GM21528 (cell line): ENCODE measurements around the gene GMDS.

Experiments
- ATAC-seq: cut with Tn5 transposase; IDR thresholded peaks from one replicate; pipeline ENCODE4 v1.9.1; 2021; ENCODE audit warnings: mild to moderate bottlenecking, moderate library complexity; ENCODE audit not compliant: unreplicated experiment, low FRiP score

The GMDS gene

DNA sequence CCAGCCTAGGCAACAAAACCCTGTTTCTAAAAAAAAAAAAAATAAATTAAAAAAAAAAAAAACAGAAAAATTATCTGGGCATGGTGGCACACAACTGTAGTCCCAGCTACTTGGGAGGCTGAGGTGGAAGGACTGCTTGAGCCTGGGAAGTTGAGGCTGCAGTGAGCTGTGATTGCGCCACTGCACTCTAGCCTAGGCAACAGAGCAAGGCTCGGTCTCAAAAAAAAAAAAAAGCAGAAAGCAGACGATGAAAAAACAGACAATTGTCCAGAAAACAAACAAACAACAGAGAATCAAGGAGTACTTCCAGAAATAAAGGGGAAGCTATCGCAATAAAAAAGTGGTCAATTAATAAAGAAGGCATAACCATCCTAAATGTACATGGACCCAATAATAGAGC is 229.4 kb downstream of the GMDS start:
- ATAC-seq, result no peak

DNA sequence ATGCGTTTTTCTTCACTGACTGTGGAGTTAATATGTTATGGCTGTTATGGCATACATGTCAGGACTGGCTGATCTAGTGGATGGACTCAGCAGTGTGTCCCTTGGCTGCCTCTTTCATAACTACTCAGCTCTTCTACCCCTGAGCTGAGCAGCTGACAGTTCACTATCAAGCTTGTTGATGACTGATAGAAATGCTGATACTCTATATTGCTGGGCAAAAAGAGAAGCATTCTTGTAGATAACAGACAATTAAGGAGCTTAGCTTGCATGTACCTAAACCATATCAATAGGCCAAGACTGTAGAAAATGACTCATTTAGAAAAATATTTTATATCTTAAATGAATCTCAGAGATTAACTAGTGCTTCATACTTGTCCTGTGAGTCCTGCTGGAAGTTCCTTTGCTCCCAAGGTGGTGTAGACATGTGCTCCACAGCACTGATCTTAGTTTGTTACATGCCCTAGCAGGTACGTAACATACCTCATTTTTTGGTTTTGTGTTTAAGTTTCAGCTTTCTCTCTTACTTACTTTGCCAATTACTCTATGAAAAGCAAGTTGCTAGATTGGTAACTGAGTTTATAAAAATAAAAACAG is 236.9 kb downstream of the GMDS start:
- no peak for ATAC-seq

DNA sequence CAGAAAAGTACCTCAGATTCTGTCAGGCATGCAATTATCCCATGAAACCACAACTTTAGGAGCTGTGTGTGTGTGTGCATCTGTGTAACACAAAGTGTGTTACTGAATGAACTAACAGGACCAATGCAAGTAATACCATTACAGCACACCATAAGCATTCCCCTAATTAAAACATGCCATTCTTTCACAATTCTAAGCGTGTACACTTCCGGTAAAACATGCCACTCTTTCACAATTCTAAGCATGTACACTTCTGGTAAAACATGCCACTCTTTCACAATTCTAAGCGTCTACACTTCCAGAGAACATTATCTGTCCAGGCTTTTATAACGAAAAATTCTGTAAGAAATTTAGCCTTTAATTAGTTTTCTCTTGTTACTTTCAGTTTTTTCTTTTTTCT is 238.2 kb downstream of the GMDS start:
- no peak for ATAC-seq

DNA sequence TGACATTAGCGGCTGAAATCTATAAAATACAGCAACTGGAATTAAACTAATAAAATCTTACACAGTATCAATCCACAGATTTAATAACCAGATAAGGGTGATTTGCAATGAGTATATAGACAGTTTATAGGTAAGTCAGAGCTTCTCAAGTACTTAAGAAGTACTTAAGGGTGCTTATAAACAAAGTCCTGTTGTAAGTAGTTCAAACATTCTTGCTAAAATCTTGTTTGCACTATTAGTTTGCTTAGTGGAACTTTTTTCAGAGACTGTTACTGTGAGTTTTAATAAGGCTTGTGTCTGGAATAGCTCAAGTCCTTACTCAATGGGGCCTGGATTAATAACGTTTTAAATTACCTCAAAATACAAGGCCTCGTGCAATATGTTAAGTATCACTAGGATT is 240.5 kb downstream of the GMDS start:
- no peak for ATAC-seq

DNA sequence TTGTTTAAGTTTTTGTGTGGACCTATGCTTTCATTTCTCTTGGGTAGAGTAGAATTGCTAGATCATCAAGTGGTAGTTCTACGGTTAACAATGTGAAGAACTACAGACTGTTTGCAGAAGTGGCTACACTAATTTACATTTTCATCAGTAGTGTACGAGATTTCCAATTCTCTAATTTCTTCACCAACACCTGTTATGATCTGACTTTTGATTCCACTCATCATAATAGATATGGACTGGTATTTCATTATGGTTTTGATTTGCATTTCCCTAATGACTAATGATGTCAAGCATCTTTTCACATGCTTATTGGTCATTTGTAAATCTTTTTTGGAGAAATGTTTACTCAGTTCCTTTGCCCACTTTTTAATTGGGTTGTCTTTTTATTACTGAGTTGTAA is 244.4 kb downstream of the GMDS start:
- no peak for ATAC-seq

DNA sequence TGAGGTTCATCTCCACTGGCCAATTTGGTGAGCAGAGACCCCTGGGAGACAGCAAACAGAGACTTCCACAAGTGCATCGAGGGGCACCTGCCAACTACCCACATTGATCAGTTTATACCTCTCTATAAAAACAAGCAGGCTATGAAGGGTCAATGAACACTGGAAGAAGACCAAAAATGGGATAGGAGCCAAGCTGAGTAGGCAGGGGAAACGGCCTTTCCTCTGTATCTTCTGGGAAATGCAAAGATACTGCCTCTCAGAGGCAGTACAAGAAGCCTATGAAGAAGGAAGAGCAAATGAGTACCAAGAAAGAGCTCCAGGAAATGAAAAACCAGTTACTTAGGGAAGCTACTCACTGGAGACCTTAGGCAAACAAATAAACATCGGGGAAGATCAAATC is 247.7 kb downstream of the GMDS start:
- no peak for ATAC-seq

DNA sequence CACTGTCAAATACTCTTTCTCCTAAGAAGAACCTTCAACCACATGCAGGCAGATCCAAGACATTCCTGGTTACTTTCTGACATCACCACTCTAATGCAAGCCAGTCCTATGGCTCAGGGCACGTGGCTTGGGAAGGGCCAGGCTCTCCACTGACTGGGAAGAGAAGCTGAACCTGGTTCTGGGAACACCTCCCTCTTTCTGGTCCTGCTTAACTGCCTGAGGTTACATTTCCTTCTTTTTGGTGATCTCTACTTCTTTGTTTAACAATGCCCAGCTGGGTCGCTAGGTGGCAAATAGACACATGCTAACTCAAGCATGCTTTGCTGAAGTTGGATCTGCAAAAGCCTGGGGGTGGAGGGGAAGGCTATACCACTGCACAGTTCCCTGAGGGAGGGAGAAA is 249.8 kb downstream of the GMDS start:
- ATAC-seq, result no peak

DNA sequence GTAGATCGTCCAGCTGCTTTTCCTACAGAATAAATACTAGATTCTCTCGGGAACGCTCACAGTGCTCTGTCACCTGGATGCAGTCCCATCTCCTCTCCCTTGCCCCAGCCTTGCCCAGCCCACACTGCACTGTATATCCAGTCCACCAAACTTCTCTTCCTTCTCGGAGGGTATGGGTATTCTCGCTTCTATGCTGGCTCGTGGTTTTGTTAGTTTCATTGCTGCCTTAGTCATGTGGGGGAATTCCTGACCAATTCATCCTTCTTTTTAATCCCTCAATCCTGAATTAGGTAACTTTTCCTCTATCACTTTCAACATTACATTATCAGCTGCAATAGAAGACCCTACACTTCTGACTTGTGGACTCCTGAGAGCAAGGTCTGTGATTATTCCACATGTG is 252.4 kb downstream of the GMDS start:
- ATAC-seq, result no peak

DNA sequence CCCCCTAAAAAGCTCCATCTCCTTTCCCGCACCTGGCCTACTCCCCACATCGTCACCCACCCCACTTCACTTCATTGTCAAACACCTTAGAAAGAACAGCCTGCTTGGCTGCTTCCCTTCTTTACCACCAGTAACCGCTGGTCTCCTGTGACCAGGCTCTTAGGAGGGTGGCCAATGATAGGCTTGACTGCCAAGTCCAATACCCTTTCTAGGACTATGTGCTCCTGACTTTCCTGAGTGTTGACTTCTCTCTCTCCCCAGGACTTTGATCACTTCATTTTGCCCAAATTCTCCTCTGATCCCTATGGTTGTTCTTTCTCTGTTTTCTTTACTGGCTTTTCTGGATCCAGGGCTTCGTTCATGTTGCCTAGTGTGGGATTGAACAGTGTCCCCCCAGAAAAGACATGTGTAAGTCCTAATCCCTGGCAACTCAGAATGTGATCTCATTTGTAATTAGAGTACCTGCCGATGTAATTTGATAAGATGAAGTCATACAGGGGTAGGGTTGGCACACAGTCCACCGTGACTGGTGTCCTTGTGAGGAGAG is 254.0 kb downstream of the GMDS start:
- no peak for ATAC-seq

DNA sequence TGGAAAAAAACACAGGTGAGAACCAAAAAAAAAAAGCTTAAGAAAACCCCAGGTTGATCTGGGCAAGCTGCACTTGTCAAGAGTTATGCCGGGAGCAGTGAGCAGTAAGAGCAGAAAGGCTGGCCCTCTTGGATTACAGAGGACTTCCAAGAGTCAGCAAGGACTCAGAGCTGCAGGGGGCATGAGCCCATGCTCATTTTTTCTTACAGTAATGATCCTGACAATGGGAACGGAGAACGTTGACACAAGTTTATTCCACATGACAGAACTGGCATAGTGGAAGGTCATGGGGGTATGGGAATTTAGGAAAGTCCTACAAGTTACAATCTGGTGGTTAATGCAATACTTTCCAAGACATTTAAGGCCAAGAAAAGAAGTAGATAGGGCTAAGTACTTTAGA is 256.6 kb downstream of the GMDS start:
- ATAC-seq, result no peak

DNA sequence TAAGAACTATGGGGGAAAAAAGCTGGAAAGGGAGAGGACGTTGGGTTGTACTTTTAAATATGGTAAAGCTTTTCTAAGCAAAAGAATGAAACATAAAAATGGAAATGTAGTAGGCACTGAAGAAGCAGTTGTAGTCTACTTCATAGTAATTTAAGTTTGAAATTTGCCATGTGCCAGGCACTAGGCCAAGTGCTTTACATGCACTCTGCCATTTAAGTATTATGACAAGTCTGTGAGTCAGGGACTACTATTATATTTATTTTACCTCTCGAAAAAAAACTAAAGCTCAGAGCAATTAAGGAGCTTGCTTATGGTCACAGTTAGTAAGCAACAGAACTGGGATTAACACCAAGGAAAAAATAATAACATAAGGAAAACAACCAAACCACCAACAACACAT is 257.8 kb downstream of the GMDS start:
- ATAC-seq, result no peak

DNA sequence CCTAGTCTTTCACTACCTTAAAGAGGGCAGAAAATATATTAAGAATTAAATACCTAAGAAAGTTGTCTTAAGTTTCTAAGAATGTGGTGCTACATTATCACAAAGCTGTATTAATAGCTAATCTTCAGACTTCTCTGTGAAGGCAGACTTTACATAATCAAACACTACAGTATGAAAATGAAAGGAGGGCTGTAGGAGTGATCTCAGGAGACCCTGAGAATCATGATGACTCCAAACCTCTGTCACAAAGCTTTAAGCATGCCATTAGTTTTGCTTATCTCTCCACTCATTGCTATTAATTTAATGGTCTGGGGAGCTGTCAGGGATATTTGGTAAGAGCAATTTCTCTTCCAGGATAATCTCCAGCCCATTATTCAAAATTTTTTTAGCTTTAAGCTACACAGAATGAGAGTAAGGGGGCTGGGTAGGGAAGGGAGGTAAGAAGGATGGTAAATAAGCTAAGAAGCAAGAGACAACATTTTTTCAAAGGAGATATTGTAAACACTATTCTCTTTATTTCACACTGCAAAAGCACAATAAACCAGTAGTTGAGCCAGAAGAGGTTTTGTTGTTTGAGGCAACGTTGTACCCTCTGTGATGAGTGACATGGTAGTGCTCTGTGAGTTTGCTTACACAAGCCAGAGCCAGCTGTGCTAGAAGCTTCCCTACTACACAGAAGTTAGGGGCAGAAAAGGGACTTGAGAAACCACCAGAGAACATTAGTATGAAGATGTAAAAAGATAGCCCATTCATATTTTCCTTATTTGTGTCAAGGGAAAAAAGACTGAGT is 258.8 kb downstream of the GMDS start:
- no peak for ATAC-seq

DNA sequence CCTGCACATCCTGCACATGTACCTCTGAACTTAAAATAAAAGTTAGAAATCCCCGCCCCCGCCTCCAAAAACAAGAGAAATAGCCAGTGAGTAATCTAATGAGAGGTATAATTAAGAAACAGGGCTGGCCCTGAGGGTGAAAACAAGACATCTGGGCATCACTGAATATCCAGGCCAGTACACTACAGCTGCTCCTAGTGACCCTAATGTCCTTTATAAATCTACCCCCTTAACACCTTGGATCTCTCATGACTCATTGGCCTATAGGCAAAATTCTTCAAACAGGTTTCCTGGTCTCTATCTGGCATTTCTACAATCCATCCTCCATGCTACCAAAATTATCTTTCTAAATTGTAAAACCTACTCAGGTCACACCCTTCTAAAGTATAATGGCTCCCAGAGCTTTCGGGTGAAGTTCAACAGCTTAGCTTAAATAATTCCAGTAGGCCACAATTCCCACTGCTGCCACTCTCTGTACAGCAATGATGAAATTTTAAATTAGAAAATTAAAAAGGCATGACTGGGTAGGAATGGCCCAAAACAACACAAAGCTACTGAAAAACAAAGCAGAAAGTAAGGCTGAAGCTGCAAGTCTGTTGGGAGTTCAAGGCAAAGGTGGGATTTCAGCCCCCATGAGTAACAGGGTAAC is 260.9 kb downstream of the GMDS start:
- ATAC-seq, result no peak

DNA sequence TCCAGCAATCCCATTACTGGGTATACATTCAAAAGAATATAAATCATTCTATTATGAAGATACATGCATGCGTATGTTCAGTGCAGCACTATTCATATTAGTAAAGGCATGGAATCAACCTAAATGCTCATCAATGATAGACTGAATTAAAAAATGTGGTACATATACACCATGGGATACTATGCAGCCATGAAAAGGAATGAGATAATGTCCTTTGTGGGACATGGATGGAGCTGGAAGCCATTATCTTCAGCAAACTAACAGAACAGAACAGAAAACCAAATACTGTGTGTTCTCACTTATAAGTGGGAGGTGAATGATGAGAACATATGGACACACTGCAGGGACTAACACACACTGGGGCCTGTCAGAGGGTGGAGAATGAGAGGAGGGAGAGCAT is 261.6 kb downstream of the GMDS start:
- ATAC-seq, result no peak

DNA sequence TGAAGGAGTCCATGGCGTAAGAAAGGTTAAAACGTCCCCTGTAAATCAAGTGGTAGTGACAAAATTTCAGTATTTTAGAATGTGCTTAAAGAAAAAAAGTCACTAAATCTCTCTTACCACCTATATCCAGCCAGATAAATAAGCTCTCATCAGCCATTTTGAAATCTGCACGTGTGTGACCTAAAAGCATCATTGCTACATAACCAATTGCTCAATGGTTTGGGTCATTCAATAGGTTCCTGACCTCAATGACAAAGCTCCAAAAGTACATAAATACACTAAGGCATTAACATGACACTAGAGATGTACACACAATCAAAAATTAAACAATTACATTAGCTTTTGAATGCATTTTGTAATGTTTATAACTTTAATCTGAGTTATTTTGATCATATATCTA is 272.4 kb downstream of the GMDS start:
- no peak for ATAC-seq

DNA sequence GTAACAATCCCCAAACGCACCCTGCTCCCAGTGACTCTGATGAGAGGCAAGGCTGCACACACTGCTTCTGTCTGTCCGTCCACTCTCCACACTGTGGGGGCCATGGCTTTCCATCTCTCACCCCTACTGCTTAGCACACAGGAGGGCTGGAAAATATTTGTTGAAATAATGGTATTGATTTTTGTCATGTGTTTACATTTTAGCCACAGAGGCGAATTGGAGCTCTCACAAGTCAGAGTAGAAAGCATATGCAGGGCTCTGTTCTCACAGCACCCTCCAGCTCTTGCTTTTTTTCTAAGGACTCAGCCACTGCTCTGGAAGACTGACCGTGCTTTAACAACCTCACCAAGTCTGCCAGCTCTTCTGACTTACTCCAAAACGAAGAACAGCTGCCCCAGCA is 273.8 kb downstream of the GMDS start:
- no peak for ATAC-seq

DNA sequence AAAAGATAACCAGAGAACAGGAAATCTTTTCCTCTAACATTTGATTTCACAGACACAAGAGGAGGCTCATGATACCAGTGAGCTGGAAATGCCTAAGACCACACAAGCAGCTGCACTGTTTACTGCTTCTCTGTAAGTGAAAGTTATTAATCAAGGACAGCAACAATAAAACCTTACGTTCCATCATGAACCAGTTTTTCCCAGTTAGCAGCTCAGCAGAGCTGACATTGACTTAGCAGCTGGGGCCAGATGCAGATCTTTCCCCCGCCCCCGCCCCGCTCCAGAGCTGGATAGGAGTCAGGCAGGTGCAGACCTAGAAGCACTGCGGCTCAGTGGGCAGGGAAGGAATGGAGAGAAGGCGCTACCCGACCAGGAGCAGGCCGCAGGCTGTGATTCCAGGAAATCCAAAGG is 275.2 kb downstream of the GMDS start:
- no peak for ATAC-seq

DNA sequence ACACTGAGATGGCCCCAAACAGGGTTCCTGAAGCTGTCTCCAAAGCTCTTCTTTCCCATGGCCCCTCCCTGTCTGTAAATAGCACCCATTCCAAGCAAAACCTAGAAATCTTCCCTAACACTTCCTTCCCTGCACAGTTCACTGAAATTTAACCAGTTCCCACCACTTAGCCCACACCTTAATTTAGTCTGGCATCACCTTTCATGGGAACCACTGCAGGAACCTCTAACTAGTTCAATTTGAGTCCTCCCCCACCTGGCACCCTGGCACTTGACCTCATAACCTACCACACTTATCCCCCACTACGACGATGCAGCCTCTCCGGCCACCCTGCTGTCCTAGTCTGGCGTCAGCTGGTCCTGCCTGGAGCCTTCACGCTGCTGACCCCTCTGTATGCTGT is 278.7 kb downstream of the GMDS start:
- ATAC-seq, result no peak

DNA sequence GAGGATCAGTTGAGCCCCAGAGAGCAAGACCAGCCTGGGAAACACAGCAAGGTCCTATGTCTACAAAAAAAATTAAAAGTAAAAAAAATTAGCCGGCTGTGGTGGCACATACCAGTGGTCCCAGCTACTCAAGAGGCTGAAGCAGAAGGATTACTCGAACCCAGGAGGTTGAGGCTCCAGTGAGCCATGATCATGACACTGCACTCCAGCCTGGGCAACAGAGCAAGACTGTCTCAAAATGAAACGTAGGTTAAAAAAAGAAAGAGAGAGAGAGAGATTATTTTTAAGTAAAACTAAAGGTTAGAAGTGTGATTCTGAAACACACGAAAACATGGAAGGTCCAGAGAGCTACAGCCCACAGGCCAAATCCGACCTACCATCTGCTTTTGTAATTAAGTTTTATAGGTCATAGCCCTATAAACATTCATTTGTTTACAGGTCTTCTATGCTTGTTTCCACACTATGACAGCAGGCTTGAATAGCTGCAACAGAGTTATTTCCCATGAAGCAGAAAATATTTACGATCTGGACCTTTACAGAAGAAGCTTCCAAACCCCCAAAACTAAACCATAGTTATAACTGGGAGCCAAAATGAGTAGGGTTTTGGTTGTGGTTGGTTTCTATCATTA is 279.7 kb downstream of the GMDS start:
- no peak for ATAC-seq

DNA sequence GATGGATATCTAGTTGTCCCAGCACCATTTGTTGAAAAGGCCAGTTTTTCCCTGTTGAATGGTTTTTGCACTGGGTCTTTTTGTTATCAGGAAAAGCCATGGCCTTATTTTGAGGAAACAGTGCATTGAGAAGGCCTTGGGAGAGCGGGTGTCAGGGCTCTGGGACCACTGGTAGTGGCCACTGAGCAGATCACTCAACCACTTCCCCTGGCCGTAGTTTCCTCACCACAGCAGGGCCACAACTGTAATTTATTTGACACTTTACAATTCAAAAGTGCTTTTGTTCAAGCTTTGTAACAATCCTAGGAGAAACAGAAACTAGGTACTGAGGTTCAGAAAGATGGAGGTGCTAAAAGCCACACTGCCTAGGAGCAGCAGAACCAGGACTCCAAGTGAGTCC is 281.8 kb downstream of the GMDS start:
- ATAC-seq, result no peak

DNA sequence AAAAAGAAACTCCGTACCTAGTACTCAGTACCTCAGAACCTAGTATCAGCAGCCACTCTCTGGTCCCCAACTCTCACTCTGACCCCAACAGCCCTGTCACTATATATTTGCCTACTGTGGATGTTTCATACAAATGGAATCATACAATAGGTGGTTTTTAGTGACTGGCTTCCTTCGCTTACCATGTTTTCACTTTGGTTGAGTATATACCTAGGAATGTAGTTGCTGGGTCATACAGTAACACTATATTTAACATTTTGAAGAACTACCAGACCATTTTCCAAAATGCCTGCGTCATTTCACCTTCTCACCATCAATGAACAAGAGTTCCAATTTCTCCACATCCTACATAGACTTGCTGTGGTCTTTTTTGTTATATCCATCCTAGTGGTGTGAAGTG is 283.2 kb downstream of the GMDS start:
- ATAC-seq, result no peak
